Measurements from ENCODE around the gene SPOCK1. TPM values are rescaled to one million over a fixed set of nuclear protein-coding genes. Genes with fewer than 3 reads are reported as not detected.

The SPOCK1 gene
- total and polyA plus RNA-seq, 9 of the 15 experiments (the other 6 are each of a cell fraction or from before 2014, with no cell fraction given), result 0.01 to 0.35 (median 0.04) TPM; not detected in 6

- Histone ChIP-seq H3K36me3 (ENCODE audit: control insufficient read depth, insufficient read depth, low read length) (no peaks in the 10 kb centered on the region), H3K9me1 (ENCODE audit: control insufficient read depth, insufficient read depth, low read length) (no peaks in the 10 kb centered on the region), H3K9ac (ENCODE audit: insufficient read depth in 1 of 2, low read depth in 2 of 2, low read length in 2 of 2) (no peak overlapping the region), H4K20me1 (replicated peaks; ENCODE audit: control insufficient read depth, insufficient read depth, low read length) (no peaks in the 10 kb centered on the region; the same call in 1 of the 2 replicates), H3K4me1 (replicated peaks in 1 of 2; ENCODE audit: control insufficient read depth in 2 of 2, insufficient read depth in 2 of 2, low read length in 2 of 2) (no peaks in the 10 kb centered on the region), H3K9me3 (replicated peaks; ENCODE audit: control insufficient read depth, insufficient read depth, low read depth, low read length) (no peaks in the 10 kb centered on the region), H3K79me2 (ENCODE audit: control insufficient read depth, insufficient read depth, low read length) (no peaks in the 10 kb centered on the region), H3K4me2 (ENCODE audit: insufficient read depth, low read length) (no peak overlapping the region), H3K27ac (ENCODE audit: extremely low read depth, low read depth, low read length) (no peak overlapping the region), H2AFZ (ENCODE audit: low read depth, low read length) (no peak overlapping the region), H3K27me3 (ENCODE audit: control insufficient read depth in 2 of 2, insufficient read depth in 2 of 2, low read length in 2 of 2) (peaks cover 0 to 4% of the 10 kb centered on the region in 2 experiments; a peak in 1 of 5 replicates), H3K4me3 (no peak overlapping the region)
- no peak for FAIRE-seq
- in situ Hi-C loops (cut with MboI) (no loop called here), intact Hi-C loops (cut with micrococcal nuclease) (no loop called here)
- ChIA-PET POLR2A (interaction anchor here (0.7 kb wide), 1 partner anchor 12 kb away, joined by 3 read pairs; no protein-coding TSS in a partner anchor), CTCF (ENCODE audit: low intra/inter-chr PET ratio) (no interaction called here)
- DNase-seq (ENCODE audit: extremely low read depth in 1 of 4, low spot score in 3 of 4), result no peak
- 0% methylated on average over 7 of the region's 7 CpGs for WGBS (ENCODE audit: insufficient coverage, low coverage, missing lambda C conversion rate)
- TF ChIP-seq EZH2 (IDR thresholded peaks at IDR 0.05; ENCODE audit: borderline replicate concordance, low read depth, low read length) (no peak), ZNF133 (CRISPR knock-in tag; IDR thresholded peaks at IDR 0.05) (no peak), CHD2 (IDR thresholded peaks at IDR 0.05; ENCODE audit: low read depth, low read length) (no peak), EGR1 (conservative IDR thresholded peaks at IDR 0.05) (0 out of 2 replicates have a peak, but pooled peaks have one; percentile 13), ZNF76 (CRISPR knock-in tag; IDR thresholded peaks at IDR 0.05; ENCODE audit: borderline replicate concordance) (no peak)
- ATAC-seq, result no peak
- no TSS peak for BruUV-seq (replicated peaks)
Measured at GRCh38 chr5:137142764-137143605, 356.1 kb downstream of the SPOCK1 start.
